Mesothelial cell of epicardium (in vitro differentiated cells): ENCODE results near the gene EPX. TPM values are rescaled to one million over a fixed set of nuclear protein-coding genes. Genes with fewer than 3 reads are reported as not detected.

ENCODE experiments used
- DNase-seq, 2 experiments: peaks; one replicate each; pipeline ENCODE4 v3.0.0; 2021; ENCODE audit warnings: low spot score in 2 of 2; ENCODE audit not compliant: unreplicated experiment in 2 of 2
- H3K27ac Mint-ChIP-seq: 2 replicates; pipeline ENCODE4 v1.8.0; 2021; ENCODE audit warnings: mixed read lengths
- H3K27me3 Mint-ChIP-seq: 2 replicates; pipeline ENCODE4 v1.8.0; 2021; ENCODE audit warnings: low read depth, mixed read lengths
- H3K36me3 Mint-ChIP-seq: 2 replicates; pipeline ENCODE4 v1.8.0; 2021; ENCODE audit warnings: mixed read lengths
- H3K4me1 Mint-ChIP-seq: 2 replicates; pipeline ENCODE4 v1.8.0; 2021; ENCODE audit warnings: mixed read lengths
- H3K4me3 Mint-ChIP-seq: 2 replicates; pipeline ENCODE4 v1.8.0; 2021; ENCODE audit warnings: mild to moderate bottlenecking, moderate library complexity, mixed read lengths
- H3K9me3 Mint-ChIP-seq: 2 replicates; pipeline ENCODE4 v1.8.0; 2021; ENCODE audit warnings: mixed read lengths
- total RNA-seq: library from RNA; stranded (reverse); gene quantifications from 3 replicates; pipeline ENCODE4 v1.2.1, GENCODE V29; 2021
- TF ChIP-seq, protein P1 (sequence below): fragments of 200-600 bp; sonication (generic); IDR thresholded peaks from one replicate; pipeline ENCODE4 v1.5.0; 2021; ENCODE audit warnings: antibody characterized with exemption; ENCODE audit not compliant: unreplicated experiment

The EPX gene
- total RNA-seq, 1 donor from 2014 or later = not detected

DNA sequence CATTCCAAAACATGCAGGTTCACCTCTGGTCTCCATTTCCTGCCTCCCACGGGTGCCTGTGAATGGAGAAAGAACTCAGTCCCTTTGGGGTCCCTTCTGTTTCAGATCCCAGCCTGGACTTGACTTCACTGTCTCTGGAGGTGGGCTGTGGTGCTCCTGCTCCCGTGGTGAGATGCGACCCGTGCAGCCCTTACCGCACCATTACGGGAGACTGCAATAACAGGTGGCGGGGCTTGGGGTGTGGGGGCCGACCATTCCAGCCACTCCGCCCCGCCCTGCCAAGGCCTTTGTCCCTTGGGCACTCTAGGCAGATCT, 56.4 kb downstream of the EPX start:
- Mint-ChIP-seq H3K27ac (no peak overlapping the region), H3K27me3 (peaks cover 93% of the 10 kb centered on the region), H3K4me1 (peaks cover 13% of the 10 kb centered on the region), H3K36me3 (no peaks in the 10 kb centered on the region), H3K4me3 (peak overlapping the region; percentile 66), H3K9me3 (no peaks in the 10 kb centered on the region)
- no peak for DNase-seq
- TF ChIP-seq, protein P1, sequence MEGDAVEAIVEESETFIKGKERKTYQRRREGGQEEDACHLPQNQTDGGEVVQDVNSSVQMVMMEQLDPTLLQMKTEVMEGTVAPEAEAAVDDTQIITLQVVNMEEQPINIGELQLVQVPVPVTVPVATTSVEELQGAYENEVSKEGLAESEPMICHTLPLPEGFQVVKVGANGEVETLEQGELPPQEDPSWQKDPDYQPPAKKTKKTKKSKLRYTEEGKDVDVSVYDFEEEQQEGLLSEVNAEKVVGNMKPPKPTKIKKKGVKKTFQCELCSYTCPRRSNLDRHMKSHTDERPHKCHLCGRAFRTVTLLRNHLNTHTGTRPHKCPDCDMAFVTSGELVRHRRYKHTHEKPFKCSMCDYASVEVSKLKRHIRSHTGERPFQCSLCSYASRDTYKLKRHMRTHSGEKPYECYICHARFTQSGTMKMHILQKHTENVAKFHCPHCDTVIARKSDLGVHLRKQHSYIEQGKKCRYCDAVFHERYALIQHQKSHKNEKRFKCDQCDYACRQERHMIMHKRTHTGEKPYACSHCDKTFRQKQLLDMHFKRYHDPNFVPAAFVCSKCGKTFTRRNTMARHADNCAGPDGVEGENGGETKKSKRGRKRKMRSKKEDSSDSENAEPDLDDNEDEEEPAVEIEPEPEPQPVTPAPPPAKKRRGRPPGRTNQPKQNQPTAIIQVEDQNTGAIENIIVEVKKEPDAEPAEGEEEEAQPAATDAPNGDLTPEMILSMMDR = no peak

DNA sequence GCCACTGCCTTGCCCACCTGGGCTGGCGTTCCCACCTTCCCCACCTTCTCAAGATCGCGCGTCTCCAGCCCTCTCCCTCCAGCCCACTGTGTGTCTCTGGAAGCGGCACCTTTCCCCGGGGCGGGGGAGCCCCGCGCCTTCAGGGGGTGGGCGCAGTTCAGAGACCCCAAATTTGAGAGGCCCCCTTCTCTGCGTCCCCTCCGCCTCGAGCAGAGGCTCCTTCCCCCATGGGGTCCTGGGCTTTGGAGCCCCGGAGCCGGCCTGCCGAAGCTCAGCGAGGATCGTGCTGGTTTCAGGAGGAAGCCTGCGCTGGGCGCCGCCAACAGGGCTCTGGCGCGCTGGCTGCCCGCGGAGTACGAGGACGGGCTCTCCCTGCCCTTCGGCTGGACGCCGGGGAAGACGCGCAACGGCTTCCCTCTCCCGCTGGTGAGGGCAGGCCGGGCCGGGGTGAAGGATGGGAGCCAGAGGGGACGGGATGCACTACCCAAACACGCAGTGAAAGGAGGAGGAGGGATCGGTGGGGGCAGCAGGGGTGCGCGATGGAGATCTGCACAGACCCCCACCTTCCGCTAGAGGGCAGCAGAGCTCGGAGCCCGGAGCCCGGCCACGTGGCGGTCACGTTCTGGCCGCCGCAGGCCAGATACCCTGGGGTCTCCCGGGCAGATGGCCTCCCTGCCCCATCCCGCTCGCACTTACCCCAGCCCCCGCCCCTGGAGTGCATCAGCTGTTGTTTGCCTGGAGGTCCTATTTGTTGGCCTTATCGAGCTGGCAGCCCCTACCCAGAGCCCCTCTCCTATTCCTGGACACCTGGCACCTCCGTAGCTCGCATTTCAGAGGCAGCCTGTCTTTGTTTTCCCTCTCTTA, 57.0 kb downstream of the EPX start:
- Mint-ChIP-seq H3K27me3 (peaks cover 92% of the 10 kb centered on the region), H3K9me3 (no peaks in the 10 kb centered on the region), H3K36me3 (no peaks in the 10 kb centered on the region), H3K4me1 (peaks cover 13% of the 10 kb centered on the region), H3K4me3 (peak overlapping the region; percentile 66), H3K27ac (no peak overlapping the region)
- peak; percentile 56 to 81 for DNase-seq
- TF ChIP-seq, protein P1 = peak; percentile 93

DNA sequence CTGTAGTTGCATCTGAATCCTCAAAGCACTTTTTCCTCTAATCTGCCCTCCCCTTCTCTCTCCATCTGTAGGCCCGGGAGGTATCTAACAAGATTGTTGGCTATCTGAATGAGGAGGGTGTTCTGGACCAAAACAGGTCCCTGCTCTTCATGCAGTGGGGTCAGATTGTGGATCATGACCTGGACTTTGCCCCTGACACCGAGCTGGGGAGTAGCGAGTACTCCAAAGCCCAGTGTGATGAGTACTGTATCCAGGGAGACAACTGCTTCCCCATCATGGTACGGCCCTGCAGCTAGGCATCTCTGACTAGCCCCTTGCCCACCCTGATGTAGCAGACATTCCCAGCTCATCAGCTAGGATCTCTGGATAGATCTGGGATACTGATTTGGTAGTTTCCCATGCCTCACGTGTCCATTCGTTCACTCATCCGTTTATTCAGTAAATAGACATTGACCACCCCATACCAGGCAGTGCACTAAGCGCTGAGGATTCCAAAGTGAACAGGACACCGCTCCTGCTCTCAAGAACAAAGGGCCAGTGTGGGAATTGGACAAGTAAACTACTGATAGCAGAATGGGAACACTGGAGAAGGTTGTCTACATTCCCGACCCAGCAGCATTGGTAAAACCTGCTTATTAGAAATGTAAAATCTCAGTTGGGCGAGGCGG, 58.0 kb downstream of the EPX start:
- no peaks in the 10 kb centered on the region for H3K9me3 Mint-ChIP-seq
- H3K27ac Mint-ChIP-seq = no peak overlapping the region
- H3K36me3 Mint-ChIP-seq = no peaks in the 10 kb centered on the region
- no peak for DNase-seq
- H3K4me3 Mint-ChIP-seq = no peak overlapping the region
- peaks cover 90% of the 10 kb centered on the region for H3K27me3 Mint-ChIP-seq
- peaks cover 7% of the 10 kb centered on the region for H3K4me1 Mint-ChIP-seq
- TF ChIP-seq, protein P1 = no peak

DNA sequence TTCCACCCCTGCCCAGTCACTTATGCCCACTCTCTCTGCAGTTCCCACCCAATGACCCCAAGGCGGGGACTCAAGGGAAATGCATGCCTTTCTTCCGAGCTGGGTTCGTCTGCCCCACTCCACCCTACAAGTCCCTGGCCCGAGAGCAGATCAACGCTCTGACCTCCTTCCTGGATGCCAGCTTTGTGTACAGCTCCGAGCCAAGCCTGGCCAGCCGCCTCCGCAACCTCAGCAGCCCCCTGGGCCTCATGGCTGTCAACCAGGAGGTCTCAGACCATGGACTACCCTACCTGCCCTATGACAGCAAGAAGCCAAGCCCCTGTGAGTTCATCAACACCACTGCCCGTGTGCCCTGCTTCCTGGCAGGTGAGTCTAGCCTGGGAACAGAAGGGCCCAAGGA, 59.6 kb downstream of the EPX start:
- Mint-ChIP-seq H3K27me3 (peaks cover 87% of the 10 kb centered on the region), H3K27ac (no peak overlapping the region), H3K36me3 (no peaks in the 10 kb centered on the region), H3K4me1 (no peaks in the 10 kb centered on the region), H3K4me3 (no peak overlapping the region), H3K9me3 (no peaks in the 10 kb centered on the region)
- DNase-seq = no peak
- TF ChIP-seq, protein P1 = no peak

DNA sequence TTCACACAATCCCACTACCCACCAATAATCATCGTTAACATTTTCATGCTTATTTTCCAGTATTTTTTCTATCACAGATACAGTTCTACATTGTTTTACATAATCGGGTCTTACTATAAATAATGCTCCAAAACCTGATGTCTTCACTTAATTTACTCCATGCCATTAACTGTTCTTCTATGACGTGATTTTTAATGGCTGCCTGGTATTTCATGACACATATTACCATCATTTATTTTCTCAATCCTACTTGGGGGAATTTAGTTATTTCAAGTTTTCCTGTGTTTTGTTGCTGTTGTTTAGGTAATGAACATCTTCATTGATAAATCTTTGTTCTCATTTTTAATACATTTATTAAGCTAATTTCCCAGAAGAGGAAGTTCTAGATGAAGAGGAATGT, 60.6 kb downstream of the EPX start:
- no peaks in the 10 kb centered on the region for H3K36me3 Mint-ChIP-seq
- no peaks in the 10 kb centered on the region for H3K4me1 Mint-ChIP-seq
- DNase-seq = no peak
- no peak overlapping the region for H3K4me3 Mint-ChIP-seq
- no peak overlapping the region for H3K27ac Mint-ChIP-seq
- H3K9me3 Mint-ChIP-seq = no peaks in the 10 kb centered on the region
- peaks cover 88% of the 10 kb centered on the region for H3K27me3 Mint-ChIP-seq
- TF ChIP-seq, protein P1 = no peak

Other genes with a start within 250 kb of the EPX start
- gene CUEDC1, start 237.3 kb upstream of the EPX start, total RNA-seq = 37.0 to 38.7 TPM (median 37.8 TPM) in 3 replicates
- gene VEZF1, start 204.5 kb upstream of the EPX start, total RNA-seq = 80.6 to 84.9 TPM (median 82.5 TPM) in 3 replicates
- 258 to 267 TPM (median 264 TPM) in 3 replicates for gene SRSF1, start 185.5 kb upstream of the EPX start, total RNA-seq
- gene DYNLL2, start 109.3 kb upstream of the EPX start, total RNA-seq = 43.3 to 44.3 TPM (median 43.5 TPM) in 3 replicates
- not detected in 3 replicates for gene OR4D1, start 44.3 kb upstream of the EPX start, total RNA-seq
- not detected in 3 replicates for gene OR4D2, start 25.7 kb upstream of the EPX start, total RNA-seq
- 31.5 to 35.8 TPM (median 32.9 TPM) in 3 replicates for gene MKS1, start 26.5 kb downstream of the EPX start, total RNA-seq
- gene LPO, start 45.9 kb downstream of the EPX start, total RNA-seq = 0.16 to 0.29 TPM (median 0.27 TPM) in 3 replicates
- not detected in 3 replicates for gene MPO, start 88.2 kb downstream of the EPX start, total RNA-seq
- 87.2 to 88.8 TPM (median 88.4 TPM) in 3 replicates for gene TSPOAP1, start 136.1 kb downstream of the EPX start, total RNA-seq
- 76.8 to 90.7 TPM (median 86.6 TPM) in 3 replicates for gene SUPT4H1, start 159.5 kb downstream of the EPX start, total RNA-seq
- gene RNF43, start 224.8 kb downstream of the EPX start, total RNA-seq = 38.7 to 40.3 TPM (median 39.0 TPM) in 3 replicates